ENCODE data around the gene ZFAND3. TPM values are rescaled to one million over a fixed set of nuclear protein-coding genes. Genes with fewer than 3 reads are reported as not detected.

ZFAND3 gene
- total RNA-seq, 1 donor from 2014 or later = 89.6 TPM

DNA sequence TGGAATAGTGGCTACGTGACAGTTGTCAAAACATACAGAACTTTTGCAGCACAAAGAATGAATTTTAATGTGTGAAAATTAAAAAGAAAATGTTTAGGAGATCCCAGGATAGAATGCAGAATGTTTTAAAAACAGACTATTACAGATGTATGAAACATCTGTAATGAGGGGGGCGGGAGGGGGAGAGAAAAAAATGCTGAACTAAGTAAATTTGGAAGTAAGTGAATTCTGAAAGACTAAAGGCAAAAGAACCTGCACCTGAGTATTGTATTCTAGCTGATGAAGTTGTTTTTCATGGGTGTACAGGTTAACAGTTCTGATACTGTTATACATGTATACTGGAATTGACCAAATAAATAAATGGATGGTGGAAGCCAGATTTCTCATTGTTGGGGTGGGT lies 178.8 kb downstream of the ZFAND3 start:
- no peak for DNase-seq (ENCODE audit: low spot score)

DNA sequence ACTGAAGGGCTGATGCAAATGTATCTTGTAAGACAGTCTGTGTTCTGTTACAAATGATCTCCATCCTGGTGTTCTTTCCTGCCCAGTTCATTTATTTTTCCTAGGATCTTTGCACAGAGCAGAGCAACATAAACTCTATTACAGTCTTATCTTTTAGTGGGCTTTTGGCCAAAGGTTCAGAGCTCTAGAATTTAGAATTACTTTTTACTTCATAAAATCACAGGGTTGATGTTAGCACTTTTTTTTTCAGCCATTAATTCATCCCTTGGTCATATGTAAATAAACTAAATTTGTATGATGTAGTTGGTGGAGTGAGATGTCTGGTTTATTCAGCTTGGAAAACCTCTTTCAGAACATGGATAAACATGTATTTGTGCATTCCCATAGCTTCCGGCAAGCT lies 181.9 kb downstream of the ZFAND3 start:
- no peak for DNase-seq (ENCODE audit: low spot score)

DNA sequence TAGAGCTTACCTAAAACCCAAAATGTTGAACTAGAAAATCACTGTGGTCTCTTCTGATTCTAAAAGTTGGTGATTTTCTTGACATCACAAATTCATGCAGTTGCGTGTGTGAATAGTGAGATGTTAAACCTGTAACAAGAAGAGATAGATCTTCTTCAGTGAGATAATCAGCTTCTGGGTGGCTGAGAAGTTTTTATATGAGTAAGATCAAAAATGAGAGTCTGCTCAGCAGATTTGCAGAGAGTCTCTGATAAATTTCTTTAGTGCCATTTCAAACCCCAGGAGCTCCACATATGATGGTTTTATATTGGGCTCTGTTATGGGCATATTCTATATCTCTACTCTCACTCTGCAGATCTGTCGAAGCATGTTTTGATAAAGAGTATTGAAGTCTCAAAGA lies 185.4 kb downstream of the ZFAND3 start:
- DNase-seq (ENCODE audit: low spot score) = no peak

DNA sequence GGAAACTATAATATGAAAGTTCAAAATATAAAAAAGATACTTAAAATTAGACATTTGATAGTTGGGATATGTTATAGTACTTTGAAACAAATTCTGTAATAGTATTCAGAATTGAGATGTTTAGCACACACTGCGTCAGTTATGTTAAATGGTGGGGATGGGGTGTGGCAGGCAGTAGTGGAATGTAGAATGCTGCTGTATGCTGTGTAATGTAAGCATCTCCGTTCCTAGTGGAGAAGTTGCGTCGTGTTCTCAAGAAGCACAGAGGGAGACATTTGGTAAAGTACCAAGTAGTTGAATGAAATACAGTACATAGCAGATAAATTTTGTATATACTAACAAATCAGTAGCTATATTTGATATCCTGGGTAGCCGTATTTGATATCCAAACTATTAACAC lies 192.4 kb downstream of the ZFAND3 start:
- DNase-seq (ENCODE audit: low spot score) = no peak

DNA sequence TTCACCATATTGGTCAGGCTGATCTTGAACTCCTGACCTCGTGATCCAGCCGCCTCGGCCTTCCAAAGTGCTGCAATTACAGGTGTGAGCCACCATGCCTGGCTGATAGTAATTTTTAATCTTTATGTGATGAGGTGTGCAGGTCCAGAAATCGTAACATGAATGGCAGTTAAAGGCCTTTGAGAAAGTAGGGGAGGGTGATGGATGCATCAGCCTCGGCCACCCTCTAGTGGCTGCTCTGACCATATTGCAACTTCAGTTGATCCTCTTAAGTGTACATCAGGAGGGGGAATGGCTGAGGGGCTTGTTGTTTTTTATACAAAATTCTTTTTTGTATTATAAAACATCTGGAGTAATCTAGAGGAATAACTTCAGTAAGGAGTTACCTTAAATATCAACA lies 193.0 kb downstream of the ZFAND3 start:
- no peak for DNase-seq (ENCODE audit: low spot score)

DNA sequence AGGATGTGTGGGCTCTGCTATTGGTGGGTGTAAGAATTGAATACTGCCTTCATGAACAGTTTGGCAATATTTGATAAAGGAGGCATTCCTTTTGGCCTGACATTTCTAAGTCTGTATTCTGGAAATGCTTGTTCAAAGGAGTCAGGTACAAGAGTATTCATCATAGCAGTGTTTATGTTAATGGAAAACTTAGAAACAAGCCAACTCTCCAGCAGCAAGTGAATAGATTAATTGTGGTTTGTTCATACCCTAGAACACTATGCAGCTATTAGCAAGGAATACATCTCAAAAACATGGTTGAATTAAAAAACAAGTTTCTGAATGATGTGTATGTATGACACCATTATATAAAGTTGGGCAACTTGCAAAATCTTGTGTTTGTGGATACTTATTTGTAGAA lies 195.8 kb downstream of the ZFAND3 start:
- no peak for DNase-seq (ENCODE audit: low spot score)

DNA sequence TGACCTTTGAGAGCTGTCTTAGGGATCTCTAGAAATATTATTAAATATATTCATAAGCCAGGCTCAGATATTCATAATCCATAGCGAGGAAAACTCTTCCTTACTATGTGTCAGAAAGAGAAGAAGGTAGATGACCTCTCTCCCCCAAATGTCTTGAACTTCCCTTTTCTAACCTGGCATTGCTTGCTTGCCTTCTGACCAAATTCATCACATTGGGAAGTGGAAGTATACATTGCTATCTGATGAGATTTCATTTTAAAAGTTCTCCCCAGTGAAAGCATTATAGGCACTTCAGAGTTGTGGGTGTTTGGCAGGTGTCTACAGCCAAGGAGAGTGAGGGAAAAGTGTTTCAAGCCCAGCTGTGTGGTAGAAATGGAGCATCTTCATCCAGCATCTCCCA lies 197.3 kb downstream of the ZFAND3 start:
- no peak for DNase-seq (ENCODE audit: low spot score)

DNA sequence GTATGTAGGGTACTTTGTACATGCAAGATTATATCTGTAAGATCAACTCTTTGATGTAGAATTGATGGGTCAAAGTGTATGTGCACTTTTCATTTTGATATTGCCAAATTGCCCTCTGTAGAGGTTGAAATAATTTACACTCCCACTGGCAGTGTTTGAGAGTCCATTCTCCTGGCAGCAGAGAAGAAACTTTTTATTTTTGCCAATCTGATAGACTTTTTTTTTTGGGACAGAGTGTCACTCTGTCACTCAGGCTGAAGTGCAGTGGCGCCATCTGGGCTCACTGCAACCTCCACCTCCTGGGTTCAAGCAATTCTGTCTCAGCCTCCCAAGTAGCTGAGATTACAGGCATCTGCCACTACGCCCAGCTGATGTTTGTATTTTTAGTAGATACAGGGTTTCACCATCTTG lies 199.2 kb downstream of the ZFAND3 start:
- no peak for DNase-seq (ENCODE audit: low spot score)

DNA sequence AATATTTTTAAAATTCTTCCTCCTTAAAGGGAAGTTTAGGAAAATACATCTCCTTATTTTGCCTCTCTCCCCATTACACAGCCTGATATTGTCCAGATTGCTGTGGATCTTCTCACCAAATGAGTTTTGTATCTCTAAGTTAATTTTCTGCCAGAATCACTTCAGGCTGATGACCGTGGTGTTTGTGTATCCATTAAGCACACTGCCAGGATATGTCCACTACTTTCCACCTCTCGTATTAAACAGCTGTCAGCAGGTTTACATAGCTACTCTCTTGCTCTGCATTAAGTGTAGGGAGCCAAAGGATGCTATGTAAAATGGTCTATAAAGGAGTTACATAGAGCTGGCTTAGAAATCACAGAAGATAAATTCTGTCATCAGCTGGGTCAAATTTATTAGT lies 201.1 kb downstream of the ZFAND3 start:
- DNase-seq (ENCODE audit: low spot score) = no peak

DNA sequence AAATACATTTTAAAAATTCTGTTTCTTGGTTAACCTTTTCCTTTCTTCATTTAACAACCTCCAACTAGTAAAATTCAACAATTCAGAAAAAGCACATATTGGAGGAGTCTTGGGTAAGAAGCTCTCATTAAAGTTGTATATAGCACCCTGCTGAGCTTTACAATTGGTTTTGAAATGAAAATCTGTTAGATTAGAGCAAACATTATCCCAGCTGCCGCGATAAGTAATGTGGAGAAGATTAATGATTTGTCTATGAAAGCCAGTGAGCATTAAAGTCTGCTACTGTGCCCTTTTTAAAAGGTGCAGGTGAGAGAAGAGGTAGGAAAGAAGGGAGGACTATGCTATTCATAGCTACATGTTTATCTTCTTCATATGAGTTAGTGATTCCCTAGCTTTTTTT lies 201.5 kb downstream of the ZFAND3 start:
- DNase-seq (ENCODE audit: low spot score) = no peak

DNA sequence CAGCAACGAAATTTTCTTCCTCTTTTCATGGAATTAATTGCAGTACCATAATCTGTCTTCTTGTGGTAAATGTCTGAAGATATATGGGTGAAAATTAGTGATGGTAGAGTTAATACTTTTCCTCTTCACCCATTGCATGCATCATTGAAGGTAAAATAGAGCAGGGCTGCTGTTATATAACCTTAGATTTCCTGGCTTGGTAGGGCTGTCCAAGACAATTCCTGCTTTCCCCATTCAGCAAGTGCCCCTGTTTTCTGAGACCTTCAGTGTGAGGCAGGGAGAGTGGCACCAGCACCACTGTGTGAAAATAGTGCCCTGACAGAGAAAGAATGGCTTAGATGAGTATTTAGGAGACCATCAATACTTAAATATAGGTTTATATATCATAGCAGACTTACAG lies 202.0 kb downstream of the ZFAND3 start:
- DNase-seq (ENCODE audit: low spot score) = no peak

DNA sequence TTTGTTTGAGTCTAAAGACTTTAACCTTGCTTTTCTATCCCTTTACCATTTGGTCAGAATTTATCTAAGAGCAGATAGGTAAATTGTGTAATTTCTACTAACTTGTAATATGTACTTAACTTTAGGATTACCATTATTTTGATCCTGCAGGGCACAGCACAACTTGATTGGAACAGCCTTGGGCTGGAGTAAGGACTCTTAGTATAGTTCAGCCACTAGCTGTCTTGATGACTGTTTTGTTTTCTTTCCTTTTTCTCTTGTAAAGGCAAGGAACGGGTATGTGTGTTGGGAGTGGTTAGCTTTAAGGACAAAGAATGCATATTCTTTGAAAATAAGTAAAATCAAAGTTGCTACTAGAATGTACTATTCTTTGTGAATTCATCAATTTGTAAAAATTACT lies 203.2 kb downstream of the ZFAND3 start:
- no peak for DNase-seq (ENCODE audit: low spot score)

DNA sequence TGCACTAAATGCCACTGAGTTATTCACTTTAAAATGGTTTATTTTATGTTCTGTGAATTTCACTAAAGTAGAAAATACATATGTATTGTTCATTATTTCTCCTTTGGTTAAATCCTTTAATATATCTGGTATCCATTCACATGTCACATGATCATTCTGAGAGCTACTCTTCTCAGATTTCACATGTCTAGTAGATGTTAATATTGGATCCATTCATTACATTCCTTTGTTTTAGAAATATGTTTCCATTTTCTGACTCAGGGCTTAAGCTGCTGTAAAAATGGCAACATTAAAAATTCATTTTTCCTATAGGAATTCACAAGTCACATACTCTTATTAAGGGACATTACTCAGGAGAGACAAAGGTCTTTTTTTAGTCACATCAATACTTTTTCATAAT lies 205.4 kb downstream of the ZFAND3 start:
- no peak for DNase-seq (ENCODE audit: low spot score)

DNA sequence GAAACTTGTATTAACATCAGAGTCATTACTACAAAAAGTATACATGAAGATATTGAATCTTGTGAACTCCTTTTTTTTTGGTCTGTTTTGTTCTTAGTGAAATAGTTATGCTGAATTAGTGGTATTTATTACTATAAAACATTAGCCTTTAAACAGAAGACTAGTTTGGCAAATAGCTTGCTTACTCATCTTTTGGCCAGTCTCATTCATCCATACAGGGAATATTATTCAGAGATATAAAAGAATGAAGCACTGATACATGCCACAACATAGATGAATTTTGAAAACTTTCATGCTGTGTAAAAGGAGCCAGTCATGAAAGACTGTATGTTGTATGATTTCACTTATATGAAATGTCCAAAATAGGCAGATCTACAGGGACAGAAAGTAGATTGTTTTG lies 205.9 kb downstream of the ZFAND3 start:
- DNase-seq (ENCODE audit: low spot score) = no peak

DNA sequence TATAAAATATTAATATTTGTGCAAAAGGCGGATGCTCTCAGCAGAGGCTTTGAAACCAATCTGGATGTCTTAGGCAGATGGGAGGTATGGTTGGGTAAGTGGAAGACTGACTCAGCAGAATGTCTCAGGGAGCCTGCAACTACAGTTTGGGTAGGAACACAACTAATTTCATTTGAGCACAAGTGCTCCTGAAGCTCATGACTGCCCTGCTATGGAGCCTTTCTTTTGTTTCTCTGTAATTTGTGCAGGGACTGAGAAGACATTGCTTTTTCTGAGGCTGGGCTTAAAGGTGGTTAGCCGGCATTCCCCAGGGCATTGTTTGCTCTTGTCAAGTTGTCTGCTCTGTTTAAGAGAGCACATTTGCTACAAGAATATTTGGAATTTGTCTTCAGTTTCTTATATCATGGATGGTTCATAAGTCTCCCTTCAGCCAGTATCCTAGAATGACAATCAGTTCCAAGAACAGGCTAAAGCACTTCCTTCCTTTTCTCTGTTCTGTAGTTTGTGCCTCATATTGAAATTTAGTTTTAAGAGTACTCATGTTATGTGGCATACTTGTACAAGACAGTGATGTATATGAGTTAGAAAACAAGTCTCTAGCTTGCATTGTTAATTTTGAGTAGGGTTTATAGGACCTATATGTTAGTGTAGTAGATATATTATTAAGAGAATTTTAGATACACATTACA lies 208.3 kb downstream of the ZFAND3 start:
- DNase-seq (ENCODE audit: low spot score) = no peak

DNA sequence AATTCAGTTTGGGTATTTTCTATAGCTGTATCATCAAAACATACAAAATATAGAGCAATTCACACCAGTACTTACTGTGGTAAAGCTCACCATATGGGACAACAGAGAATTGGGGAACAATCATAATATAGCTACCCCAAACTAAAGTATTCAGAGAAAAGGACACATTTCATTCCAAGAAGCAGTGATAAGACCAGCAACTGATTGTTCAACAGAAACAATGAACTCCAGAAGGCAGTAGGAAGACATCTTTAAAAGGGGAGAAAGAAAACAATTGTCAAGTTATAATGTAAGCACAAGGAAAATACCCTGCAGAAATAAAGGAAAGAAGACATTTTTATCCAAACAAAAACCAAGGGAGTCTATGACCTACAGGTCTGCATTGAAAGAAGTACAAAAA lies 210.9 kb downstream of the ZFAND3 start:
- DNase-seq (ENCODE audit: low spot score) = no peak

DNA sequence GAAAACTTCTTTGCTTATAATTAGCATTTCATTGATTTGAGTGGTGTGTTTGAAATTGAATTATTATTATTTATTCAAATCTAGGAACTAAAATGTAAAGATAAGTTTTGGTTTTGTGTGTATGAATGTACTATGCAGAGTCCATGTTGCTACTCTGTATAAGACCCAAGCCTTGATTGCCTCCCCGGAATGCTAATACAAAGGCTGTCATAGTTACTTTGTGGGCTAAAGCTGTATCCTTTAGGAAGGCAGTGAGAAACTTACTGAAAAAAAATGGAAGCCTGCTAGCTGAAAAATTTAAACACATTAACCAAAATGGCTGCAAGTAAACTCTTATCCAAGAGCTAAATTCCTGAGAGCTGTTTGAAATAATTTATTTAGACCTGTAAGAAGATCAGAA lies 213.3 kb downstream of the ZFAND3 start:
- no peak for DNase-seq (ENCODE audit: low spot score)

DNA sequence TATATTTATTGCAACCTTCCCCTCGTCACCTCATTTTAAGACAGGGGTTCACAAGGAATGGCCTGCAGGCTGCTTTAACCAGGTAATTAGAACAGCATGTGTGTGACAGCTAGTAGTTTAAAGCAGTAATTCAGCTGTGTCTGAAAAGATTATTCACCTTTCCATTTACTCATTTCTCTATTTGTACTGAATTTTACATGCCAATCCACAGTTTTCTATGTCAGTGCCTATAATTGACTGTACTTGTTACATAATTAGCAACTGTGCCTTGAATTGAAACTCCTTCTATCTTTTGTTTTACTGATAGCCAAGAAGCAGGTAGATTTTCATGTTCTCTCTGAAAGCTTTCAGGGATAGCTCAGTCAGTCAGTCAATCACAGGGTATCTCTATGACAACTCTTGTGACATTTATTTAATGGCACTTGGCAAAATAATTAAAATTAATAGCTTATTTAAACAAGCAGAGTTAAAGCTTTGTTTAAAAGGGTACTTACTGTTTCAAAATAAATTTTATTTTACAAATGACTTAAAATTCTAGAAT lies 214.0 kb downstream of the ZFAND3 start:
- no peak for DNase-seq (ENCODE audit: low spot score)

DNA sequence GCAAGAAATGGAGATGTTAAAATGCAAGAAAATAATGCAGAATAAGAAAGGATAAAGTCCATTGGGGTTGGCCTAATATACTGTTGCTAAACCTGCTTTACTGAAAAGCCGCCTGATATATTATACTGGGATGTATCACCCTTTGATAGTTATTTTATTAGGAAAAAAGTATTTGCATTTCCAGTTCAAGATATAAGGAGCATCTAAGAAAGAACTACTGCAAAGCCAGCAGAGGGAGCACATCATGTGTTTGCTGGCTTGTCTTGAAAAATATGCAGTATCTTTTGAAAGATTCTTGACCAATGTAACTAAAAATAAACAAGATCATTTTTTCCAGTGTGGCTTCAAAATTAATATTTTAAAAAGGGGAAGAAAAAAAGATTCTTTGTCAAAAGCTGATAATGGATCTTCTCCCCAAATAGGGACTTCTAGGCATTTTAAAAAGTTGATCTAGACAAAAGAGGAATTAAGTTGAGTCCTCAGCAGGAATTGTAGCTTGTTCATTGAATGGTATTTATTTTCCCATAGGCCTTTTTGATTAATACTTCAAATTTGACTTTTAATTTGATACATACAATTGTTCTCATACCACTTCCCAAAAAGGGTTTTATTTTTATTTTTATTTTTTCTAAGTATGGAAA lies 214.9 kb downstream of the ZFAND3 start:
- DNase-seq (ENCODE audit: low spot score) = no peak

DNA sequence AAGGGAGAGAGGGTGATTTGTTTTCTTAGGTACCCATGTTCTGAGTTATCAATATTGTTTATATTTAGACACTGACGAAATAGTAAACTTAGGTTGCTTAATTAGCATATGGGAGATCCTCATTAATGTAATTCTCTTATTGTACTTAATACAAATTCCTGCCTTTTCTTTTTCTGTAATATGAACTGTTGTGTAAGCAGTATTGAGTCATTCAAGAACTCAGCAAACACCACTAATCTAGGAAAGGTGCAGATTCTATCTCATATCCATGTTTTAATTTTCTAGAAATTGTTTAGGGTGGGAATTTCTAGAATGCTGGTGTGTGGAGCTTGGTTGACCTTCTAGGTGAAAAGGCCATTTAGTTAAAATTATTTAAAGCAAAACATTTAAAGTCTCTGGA lies 216.0 kb downstream of the ZFAND3 start:
- DNase-seq (ENCODE audit: low spot score) = no peak

DNA sequence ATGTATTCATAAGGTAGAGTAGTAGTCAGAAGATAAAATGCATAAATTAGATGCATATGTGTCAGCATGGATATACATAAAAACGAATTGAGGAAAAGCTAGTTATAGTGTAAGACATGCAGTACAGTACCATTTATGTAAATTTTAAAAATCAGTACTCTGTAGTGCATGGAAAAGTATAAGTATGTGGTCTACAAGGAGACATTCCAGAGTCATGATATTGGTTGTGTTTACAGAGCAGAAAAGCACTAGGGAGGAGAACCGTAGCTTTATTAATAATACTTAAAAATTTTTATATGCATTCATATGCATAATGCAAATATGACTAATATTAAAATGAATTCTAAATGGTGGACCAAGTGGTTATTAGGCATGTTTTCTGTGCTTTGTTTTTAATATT lies 220.0 kb downstream of the ZFAND3 start:
- no peak for DNase-seq (ENCODE audit: low spot score)

DNA sequence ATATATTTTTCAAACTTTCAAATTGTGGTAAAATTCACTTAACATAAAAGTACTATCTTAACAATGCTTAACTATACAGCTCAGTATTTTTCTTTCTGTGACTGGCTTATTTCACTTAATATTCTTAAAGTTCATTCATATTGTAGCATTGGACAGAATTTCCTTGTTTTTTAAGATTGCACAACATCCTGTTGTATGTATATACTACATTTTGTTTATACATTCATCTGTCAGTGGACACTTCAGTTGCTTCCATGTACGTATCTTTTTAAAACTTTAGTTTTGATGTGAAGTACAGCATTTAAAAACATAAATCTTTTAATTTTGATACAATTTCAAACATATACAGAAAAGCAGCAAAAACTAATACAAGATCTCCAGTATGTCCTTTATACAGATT lies 220.7 kb downstream of the ZFAND3 start:
- DNase-seq (ENCODE audit: low spot score) = no peak

DNA sequence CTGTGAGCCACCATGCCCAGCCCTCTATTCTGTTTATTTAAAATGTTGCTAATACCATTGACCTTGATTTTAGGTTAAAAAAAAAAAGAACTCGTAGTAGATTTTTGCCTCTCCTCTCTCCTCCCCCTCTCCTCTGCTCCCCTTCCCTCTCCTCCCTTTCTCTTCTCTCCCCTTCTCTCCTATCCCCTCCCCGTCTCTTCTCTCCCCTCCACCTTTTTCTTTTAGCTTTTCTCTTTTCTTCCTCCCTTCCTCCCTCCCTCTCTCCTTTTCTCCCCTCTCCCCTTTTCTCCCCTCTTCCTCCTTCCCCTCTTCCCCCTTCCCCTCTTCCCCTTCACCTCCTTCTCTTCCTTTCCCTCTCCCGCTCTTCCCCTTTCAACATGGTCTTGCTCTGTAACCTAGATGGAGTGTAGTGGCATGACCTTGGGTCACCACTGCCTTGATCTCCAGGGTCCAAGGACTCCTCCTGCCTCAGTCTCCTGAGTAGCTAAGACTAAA lies 223.8 kb downstream of the ZFAND3 start:
- DNase-seq (ENCODE audit: low spot score) = no peak
